Neural progenitor cell (in vitro differentiated cells): ENCODE results near the gene KIF3B.

ENCODE experiments used
- CTCF ChIP-seq: fragments of 200-600 bp; sonication (generic); IDR thresholded peaks from 2 replicates; pipeline ENCODE4 v1.5.1; 2017; ENCODE audit warnings: antibody characterized with exemption, mild to moderate bottlenecking
- EZH2 ChIP-seq: fragments of 200-600 bp; sonication (generic); IDR thresholded peaks from 2 replicates; pipeline ENCODE4 v1.6.1; 2017; ENCODE audit warnings: antibody characterized with exemption, mild to moderate bottlenecking, moderate library complexity
- EZH2phosphoT487 ChIP-seq: fragments of 200-600 bp; sonication (generic); IDR thresholded peaks from 2 replicates; pipeline ENCODE4 v1.6.1; 2017; ENCODE audit warnings: antibody characterized with exemption

GRCh38 chr20:32315891-32316290 is 38.4 kb downstream of the KIF3B start:
- TF ChIP-seq EZH2 (no peak), CTCF (no peak), EZH2phosphoT487 (no peak)
